ENCODE measurements around the gene ROR2.
A peak's percentile ranks its signal among the peaks of the same experiment; 100 is the strongest.

ROR2 gene

DNA sequence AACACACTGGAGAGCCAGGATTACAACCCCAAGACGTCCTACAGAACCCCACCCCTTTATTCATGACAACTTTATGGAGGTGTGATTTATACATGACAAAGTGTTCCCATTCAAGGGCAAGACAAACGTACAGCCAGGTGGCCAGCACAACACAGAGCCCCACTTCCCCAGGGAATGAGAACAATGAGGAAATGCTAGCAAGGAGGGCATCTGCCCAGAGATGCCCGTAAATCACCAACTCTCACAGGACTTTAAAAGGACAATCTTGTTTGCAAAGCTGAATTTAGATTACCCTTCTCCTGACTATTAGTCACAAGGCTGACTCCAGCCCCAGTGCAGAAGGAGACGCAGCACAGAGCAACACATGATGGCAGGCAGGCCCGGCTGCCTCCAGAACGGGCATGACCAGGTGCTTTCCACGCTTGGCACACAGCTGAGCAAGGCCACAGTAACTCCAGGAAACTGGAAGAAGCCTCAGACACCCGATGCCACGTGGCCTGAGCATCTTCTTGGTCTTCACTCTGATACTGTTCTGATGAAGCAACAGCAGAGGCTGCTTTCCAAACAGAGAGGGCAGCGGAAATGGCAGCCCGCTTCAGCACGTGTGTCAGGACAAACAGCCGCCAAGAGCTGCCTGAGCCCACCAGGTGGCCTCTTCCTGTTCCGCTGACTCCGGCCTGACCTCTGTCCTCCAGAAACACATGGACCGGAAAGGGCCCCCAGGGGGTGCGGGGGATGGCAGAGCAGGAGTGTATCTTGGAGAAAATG, 51.4 kb downstream of the ROR2 start:
- DNase-seq, result peak; percentile 98

DNA sequence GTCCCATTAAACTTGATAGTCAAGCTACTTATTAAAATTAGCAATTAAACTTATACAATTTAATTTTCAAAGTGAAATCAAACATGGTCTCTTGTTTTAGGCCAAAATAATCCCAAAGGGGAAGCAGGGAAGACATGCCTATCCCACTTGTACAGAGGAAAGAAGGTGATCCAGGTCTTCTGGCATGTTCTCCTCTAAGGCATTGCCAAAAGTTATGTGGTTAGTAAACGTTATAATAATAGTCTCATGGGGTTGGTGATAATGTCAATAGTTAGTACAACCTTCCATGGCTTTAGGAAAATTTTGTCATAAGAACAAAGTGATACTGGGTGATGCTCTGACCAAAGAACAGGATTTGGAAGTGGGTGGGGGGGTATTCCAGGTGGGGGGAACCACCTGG, 52.8 kb downstream of the ROR2 start:
- DNase-seq, result no peak

DNA sequence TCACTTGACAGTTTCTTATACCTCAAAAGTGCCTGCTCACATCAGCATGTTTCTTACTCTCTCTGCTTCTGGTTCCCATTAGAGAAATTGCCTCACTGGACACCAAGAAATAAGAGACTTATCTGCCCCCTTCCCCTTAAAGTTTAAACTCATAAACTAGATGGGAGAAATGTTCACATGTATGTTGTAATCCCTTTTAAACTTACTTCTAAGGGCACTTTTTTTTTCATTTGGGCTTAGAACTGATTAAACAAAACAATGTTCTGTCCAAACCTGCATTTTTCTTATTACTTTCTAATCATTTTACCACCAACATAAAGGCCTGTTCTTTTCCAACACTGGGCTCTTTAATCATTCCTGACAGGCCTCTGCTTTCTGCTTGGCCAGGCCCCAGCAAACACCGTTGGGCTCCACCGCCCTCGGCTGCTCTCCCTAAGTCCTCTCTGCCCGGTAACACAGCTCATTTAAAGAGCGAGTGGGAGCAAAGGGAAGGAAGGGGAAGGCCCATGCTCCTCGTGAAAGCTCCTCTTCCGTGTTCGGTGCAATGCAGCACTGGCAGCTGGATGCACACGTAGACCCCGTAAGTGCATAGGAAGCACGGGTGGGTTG, 53.4 kb downstream of the ROR2 start:
- peak; percentile 53 for DNase-seq

DNA sequence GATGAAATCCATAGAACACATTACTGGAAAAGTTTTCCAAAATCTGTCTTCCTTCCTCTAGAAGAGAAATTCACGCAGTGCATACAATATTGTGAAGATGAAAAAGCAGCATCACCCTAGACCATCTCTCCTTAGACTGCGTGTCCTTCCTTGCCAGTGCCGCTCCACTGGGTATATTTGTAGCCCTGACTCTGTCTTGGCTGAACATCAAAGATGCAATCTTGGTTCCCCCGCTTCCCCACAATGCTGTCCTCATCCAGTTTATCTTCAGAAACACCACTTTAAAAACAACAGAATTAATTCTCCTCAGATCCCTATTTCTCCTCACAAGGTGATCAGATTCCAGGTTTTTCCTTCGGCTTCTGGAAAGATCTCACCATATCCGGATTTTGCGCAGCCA, 53.9 kb downstream of the ROR2 start:
- no peak for DNase-seq

DNA sequence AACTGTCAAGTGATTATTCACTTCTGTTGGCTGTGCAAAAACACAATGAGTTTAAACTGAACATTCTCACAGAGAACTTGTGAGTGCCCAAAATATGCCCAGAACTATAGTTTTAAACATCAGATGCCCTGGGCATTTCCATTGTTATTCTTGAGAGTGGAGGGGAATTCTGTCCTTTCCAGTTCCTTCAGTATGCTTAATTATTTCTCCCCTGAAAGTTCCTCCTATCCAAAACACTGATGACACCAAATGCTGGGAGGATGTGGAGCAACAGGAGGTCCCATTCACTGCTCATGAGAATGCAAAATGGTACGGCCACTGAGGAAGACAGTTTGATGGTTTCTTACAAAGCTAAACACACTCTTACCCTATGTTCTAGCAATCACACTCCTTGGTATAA, 55.5 kb downstream of the ROR2 start:
- no peak for DNase-seq

DNA sequence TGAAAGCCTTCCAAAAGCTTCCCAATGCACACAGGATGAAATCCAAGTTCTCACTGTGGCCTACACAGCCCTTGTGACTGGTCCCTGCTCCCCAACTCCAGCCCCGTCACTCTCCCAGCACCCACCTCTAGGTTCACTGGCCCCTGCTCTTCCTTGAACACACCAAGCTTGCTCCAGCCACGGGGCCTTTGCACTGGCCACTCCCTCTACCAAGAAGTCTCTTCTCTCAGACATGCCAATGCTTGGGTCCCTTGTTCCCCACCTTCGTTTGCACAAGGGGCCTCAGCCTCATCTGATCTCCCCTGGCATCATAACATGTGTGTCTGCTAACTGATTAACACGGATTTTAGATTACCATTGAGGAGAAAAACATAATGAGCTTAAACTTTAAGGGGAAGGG, 56.0 kb downstream of the ROR2 start:
- DNase-seq, result no peak

DNA sequence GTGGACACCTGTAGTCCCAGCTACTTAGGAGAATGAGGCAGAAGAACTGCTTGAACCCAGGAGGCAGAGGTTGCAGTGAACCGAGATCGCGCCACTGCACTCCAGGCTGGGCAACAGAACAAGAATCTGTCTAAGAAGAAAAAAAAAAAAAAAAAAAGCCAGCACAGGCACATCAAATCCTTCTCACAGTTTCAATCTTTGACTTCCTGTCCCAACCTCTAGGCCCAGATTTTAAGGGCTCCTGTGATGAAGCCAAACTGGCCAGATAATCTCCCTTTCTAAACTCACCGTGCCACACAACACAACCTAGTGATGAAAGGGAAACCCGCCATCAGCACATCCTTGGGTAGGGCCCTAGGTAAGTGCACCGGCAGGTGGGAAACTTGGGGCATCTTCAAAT, 58.1 kb downstream of the ROR2 start:
- DNase-seq, result no peak

DNA sequence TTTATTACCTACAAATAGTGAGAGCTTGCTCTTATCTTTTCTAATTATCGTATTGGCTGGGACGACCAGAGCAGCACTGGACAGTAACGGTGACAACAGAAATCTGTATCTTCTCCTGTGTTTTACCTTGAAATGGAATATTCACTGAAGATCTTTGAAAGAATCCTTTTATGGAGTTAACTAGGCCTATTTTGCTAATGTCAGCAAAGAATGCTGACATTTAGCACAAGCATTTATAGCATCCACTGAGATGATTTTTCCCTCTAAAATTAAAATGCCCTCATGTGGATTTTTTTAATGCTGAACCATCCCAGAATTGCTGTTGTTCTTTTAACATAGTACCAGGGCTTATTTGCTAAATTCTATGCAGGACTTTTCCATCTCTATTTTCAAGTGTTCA, 59.4 kb downstream of the ROR2 start:
- DNase-seq, result no peak

DNA sequence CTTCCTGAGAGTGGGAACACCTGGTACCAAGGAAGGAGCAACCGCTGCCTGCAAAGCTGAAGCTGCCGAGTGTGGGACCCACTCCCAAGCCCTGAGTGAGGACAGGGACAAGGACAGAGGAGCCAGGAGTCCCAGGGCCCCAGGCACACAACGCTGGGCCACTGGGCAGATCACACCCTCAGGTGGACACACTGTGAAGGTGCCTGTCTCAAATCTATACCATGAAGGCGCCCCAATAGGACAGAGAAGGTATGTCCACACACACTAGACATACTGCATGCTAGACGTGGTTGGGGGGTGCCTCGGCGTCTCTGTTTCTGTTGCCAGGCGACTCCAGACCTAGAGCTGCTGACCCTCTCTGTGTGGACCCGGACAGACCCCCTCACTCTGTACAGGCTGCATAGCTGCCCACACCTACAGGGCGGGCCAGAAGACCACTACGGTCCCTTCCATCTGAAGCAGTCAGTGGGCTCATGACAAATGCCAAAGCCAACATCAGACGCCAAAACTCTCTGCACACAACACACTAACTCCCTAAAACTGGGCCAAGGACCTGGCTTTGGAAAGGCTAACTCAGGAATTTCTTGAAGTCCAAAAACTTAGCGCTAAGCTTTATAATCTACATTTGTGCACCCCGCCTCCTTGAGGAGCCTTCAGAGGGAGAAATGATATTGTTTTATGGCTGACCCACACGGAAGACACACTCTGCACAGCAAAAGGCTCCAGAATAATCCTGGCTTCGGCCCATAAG, 60.7 kb downstream of the ROR2 start:
- no peak for DNase-seq

DNA sequence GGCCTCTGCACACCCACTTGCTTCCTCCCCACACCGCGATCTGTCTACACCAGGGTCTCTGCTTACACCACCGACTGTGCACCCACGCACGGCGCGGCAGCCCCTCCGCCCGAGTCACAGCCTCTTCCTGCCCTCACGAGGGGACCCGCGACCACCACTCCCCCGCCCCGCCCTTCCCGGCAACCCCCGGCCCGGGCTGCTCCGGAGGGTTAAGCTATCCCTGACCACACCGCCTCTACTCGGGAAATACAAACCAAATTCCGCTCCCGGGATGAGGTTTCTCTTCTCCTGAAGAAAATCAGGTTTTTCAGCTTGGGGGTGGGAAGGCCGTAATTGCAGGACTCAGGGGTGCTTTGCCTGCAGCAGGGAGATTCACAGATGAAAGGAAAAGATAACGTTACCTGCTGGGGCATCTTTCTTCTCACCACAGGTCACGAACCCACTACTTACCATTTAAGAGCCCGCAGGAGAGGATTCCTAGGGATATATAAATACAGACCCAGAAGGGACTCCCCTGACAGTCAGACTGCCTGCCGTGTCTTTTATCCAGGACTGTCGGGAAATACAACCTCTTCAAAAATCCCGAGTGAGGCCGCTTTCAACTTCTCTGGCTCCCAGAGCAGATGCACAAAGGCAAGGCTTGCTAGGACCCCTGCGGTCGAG, 63.5 kb downstream of the ROR2 start:
- DNase-seq, result no peak

DNA sequence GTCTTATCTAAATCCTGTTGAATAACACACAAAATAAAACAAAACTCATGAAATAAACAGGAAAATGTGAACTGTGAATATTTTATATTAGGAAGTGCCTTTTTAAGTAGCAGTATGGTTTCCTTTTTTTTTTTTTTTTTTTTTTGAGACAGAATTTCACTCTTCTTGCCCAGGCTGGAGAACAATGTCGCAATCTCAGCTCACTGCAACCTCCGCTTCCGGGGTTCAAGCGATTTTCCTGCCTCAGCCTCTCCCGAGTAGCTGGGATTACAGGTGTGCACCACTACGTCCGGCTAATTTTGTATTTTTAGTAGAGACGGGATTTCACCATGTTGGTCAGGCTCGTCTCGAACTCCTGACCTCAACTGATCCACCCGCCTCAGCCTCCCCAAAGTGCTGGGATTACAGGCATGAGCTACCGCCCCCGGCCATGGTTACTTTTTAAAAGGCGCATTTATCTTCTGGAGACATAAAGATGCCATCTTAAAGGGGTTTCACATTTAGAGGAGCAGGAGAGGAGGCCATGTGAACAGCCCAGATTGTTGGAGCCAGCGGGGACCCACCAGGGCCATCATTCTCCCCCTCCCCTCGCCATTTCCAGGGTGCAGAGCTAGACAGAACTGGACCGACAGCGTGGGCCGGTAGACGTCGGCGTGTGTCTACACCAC, 64.1 kb downstream of the ROR2 start:
- DNase-seq, result no peak

DNA sequence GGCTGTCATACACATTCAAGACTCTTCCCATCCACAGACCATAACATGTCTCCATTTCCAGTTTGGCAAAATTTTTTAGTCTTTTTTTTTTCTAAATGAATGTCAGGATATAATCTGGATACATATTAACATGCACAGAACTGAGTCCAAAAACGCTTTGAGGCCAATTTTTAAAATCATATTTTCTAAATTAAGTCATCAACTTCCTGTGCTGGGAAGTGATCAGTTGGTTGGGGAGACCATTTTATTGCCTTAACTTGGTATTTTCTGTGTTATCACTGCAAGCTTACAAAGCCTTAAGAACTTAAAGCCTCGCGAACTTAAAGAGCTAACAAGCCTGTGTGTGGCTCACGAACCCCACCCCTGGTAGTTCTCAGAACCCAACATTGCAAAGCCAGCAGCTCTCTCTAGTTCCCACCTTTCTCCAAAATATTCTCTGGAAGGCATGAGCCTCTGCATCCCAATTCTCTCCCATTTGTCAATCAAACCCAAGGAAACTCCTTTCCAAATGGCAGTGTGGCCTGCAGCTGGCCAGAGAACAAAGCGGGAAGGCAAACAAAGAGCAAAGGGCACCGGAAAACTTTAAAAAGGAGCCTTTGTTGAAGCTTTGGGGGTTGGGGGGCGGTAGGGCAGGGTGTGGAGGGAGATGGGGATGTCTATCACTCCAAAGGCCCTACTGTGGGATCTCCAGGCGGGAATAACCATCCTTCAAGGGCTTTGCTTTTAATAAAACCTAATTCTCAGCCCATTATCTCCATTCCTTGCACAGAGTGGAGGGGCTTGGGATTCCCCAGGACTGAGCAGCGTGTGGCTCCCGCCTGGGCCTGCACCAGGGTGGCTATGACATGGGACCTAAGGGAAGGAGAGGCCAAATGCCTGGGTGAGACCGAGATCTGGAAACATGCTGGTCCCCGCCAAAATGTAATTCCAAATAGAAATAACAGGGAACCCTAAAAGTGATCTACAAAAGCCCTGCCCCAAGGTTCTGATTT, 65.0 kb downstream of the ROR2 start:
- DNase-seq, result no peak

DNA sequence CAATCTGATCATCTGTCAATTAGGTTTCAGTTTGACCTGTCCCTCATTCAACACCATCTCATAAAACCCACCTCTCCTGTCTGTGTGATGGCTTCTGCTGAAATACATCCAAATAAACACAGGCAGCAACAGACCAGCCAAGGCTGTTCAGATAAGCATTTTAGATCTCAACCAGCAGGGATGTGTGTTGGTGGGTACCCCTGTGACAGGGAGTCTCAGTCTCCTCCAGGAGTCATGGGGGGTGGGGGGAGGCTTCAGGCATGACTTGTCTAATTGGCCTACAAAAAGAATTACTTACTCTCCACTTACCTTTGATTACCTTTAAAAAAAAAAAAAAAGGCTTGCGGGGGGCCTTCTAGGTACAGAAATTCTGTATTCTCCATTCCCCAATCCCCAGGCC, 65.9 kb downstream of the ROR2 start:
- DNase-seq, result no peak

DNA sequence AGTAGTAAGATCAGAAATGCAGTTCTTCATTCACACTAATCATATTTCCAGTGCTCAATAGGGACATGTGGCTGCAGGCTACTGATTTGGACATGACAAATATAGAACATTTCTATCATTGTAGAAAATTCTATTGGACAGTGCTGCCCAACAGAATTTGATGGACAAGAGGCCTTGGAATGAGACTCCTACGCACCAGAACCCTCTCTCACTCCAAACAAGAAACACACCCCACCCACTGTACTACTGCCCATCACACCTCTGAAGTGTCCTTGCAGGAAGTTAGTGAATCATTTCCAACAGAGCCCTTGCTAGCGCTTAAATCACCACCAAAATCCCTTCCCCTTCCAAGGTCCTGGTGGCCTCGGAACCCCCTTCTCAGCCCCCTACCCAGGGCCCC, 66.5 kb downstream of the ROR2 start:
- no peak for DNase-seq

DNA sequence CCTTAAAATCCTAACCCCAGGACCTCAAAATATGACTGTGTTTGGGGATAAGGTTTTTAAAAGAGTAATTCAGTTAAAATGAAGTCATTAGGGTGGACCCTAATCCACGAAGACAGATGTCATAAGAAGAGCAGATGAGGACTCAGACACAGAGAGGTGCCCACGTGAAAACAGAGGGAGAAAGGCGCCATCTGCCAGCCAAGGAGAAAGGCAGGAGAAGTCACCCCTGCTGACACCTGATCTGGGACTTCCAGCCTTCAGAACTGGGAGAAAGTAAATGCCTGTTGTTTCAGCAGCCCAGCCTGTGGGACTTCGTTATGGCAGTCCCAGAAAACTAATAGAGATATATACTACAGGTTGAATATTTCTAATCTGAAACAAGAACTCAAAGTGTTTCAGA, 67.4 kb downstream of the ROR2 start:
- no peak for DNase-seq

DNA sequence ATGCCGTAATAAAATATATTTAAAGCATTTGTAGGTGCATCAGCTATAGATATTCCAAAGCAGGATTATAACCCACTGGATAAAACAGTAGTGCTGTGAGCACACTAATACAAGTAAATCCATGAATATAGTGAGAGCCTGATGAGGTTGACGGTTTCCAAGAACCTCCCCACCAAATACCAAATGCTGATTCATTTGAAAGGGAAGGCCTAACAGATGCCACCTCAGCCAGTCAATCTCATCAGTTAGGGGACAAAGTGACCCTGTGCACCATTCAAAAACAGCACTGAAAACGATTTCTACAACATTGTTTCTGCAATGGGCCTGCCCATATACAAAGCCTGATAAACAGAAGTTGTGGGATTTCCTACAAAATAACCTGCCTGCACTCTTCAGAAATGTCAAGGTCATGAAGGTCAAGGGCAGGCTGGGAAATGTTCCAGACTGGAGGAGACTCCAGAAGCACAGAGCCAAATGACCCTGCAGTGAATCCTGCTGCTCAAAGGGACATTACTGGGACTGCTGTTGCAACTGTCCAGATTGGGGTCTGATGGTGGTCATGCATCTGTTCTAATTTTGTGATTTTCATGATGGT, 69.6 kb downstream of the ROR2 start:
- no peak for DNase-seq

DNA sequence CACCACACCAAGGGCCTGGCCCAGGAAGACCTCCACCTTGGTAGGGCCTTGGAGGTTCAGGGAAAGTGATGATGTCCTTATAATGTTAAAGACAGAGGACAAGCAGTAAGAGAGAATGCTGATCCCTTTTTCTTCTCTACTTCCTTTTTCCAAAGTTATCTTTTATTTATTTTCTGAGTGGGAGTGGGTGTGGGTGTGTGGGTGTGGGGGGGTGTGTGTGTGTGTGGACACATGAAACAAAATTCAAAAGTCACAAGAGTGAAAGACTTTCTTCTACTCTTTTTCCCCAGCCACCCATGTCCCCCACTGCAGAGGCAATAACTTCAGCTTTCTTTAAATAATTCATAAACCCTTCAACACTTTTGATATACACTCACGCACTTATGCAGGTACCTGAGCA, 70.8 kb downstream of the ROR2 start:
- no peak for DNase-seq

DNA sequence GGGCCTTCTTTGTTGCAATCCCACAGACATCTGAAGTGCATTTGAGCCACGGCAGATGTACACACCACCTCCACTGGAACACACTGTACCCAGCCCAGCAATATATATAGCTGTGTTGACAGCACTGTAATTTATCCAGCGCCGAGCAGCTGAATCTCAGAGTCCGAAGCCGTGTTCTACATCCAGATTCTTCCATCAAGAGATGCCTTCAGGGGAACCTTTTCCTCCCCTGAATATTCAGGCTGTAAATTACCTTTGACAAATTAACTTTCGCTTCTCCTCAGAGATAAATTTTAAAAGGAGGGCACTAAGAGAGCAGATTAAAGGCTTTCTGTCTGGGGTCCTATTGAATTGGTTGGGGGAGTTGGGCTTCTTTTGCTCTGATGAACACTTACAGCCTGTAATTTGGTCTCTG, 76.4 kb downstream of the ROR2 start:
- DNase-seq, result no peak

DNA sequence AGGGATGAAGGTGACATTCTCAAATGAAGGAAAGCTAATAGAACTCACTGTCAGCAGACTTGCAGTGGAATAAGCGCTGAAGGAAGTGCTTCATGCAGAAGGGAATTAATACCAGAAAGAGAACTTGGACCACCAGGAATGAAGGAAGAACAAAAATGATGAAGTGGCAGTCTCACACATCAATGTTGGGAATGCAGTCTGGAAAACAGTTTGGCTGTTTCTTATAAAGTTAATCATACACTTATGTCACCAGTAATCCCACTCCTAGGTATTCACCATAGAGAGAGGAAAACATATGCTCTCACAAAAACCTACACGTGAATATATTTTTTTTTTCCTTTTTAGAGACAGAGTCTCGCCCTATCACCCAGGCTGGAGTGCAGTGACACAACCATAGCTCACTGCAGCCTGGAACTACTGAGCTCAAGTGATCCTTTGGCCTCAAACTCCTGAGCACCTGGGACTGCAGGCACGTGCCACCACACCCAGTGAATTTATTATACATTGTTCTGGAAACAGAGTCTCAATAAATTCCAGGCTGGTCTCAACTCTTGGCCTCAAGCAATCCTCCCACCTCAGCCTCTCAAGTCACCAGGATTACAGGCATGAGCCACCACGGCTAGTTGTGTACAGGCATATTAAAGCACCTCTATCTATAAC, 81.2 kb downstream of the ROR2 start:
- DNase-seq, result no peak

DNA sequence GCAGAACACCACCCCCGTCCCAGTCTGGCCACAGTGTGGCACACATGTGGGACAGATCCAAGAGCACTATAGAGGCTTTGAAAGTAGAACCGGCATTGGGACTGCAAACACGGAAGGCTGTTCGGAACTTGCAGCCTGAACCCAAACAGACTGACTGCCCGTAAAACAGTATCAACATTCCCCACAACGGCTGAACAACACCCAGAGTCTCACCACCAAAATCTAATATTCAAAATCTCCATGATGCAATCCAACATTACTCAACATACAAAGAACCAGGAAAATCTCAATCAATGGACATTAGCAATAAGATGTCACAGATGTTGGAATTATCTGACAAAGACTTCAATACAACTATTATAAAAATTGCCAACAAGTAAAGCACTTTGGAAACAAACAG, 82.3 kb downstream of the ROR2 start:
- no peak for DNase-seq

DNA sequence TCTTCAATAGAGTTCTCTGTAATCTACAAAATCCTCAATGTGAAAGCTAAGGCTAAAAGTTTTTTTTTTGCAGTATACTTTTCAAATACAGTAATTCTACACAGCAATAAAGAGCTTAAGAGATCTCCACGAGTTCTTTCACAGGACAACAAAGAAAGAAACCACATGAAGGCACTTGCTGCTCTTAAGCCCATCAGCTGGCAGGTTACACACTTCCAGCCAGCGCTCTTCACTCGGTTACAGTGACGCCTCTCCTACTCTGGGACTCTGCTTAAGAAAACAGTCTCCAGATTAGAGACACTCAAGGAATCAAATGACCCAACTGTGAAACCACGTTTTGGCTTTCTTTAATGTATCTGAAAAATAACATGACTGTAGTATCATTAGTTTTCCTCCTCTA, 85.0 kb downstream of the ROR2 start:
- DNase-seq, result no peak
